ENCODE measurements around the gene OTULINL.
A peak's percentile ranks its signal among the peaks of the same experiment; 100 is the strongest.

The OTULINL gene

GRCh38 chr5:14580398-14581034, 1.1 kb upstream of the OTULINL start (continued):
- TF ChIP-seq ZNF626 (tag by site-specific recombination; IDR thresholded peaks at IDR 0.05) = no peak
- TF ChIP-seq EGR2 (tag by site-specific recombination; IDR thresholded peaks at IDR 0.05; ENCODE audit: low read depth) = no peak
- peak; percentile 93 for TF ChIP-seq WT1 (tag by site-specific recombination; IDR thresholded peaks at IDR 0.05)
- peak; percentile 41 for TF ChIP-seq ZNF623 (tag by site-specific recombination; IDR thresholded peaks at IDR 0.05)
- TF ChIP-seq ZNF335 (tag by site-specific recombination; conservative IDR thresholded peaks at IDR 0.05) = no peak
- TF ChIP-seq ZNF416 (tag by site-specific recombination; IDR thresholded peaks at IDR 0.05) = no peak
- TF ChIP-seq ZBTB21 (tag by site-specific recombination; IDR thresholded peaks at IDR 0.05) = no peak
- no peak for TF ChIP-seq ZFHX2 (tag by site-specific recombination; conservative IDR thresholded peaks at IDR 0.05)
- no peak for TF ChIP-seq ZNF169 (tag by site-specific recombination; IDR thresholded peaks at IDR 0.05)
- TF ChIP-seq, protein P1, sequence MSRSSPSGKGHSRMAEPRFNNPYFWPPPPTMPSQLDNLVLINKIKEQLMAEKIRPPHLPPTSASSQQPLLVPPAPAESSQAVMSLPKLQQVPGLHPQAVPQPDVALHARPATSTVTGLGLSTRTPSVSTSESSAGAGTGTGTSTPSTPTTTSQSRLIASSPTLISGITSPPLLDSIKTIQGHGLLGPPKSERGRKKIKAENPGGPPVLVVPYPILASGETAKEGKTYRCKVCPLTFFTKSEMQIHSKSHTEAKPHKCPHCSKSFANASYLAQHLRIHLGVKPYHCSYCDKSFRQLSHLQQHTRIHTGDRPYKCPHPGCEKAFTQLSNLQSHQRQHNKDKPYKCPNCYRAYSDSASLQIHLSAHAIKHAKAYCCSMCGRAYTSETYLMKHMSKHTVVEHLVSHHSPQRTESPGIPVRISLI (tag by site-specific recombination; IDR thresholded peaks at IDR 0.05) = peak; percentile 75
- no peak for TF ChIP-seq ZNF148 (tag by site-specific recombination; IDR thresholded peaks at IDR 0.05; ENCODE audit: borderline replicate concordance)
- no peak for TF ChIP-seq RBAK (tag by site-specific recombination; IDR thresholded peaks at IDR 0.05)
- TF ChIP-seq ZBTB7A (tag by site-specific recombination; IDR thresholded peaks at IDR 0.05; ENCODE audit: low read depth) = peak; percentile 85
- no peak for TF ChIP-seq ZNF530 (tag by site-specific recombination; IDR thresholded peaks at IDR 0.05; ENCODE audit: low read depth)
- TF ChIP-seq ZNF558 (tag by site-specific recombination; IDR thresholded peaks at IDR 0.05) = 0 out of 2 replicates have a peak, but pooled peaks have one; percentile 45
- TF ChIP-seq ZNF37A (tag by site-specific recombination; IDR thresholded peaks at IDR 0.05) = no peak
- TF ChIP-seq, protein P2, sequence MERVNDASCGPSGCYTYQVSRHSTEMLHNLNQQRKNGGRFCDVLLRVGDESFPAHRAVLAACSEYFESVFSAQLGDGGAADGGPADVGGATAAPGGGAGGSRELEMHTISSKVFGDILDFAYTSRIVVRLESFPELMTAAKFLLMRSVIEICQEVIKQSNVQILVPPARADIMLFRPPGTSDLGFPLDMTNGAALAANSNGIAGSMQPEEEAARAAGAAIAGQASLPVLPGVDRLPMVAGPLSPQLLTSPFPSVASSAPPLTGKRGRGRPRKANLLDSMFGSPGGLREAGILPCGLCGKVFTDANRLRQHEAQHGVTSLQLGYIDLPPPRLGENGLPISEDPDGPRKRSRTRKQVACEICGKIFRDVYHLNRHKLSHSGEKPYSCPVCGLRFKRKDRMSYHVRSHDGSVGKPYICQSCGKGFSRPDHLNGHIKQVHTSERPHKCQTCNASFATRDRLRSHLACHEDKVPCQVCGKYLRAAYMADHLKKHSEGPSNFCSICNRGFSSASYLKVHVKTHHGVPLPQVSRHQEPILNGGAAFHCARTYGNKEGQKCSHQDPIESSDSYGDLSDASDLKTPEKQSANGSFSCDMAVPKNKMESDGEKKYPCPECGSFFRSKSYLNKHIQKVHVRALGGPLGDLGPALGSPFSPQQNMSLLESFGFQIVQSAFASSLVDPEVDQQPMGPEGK (tag by site-specific recombination; IDR thresholded peaks at IDR 0.05) = no peak; the same call in none of the 2 replicates
- TF ChIP-seq HIC1 (tag by site-specific recombination; IDR thresholded peaks at IDR 0.05) = no peak
- TF ChIP-seq, protein P3, sequence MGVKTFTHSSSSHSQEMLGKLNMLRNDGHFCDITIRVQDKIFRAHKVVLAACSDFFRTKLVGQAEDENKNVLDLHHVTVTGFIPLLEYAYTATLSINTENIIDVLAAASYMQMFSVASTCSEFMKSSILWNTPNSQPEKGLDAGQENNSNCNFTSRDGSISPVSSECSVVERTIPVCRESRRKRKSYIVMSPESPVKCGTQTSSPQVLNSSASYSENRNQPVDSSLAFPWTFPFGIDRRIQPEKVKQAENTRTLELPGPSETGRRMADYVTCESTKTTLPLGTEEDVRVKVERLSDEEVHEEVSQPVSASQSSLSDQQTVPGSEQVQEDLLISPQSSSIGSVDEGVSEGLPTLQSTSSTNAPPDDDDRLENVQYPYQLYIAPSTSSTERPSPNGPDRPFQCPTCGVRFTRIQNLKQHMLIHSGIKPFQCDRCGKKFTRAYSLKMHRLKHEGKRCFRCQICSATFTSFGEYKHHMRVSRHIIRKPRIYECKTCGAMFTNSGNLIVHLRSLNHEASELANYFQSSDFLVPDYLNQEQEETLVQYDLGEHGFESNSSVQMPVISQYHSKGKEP (tag by site-specific recombination; IDR thresholded peaks at IDR 0.05) = peak; percentile 88
- no peak for TF ChIP-seq ZIC2 (tag by site-specific recombination; IDR thresholded peaks at IDR 0.05)
- TF ChIP-seq ZSCAN30 (tag by site-specific recombination; IDR thresholded peaks at IDR 0.05) = peak; percentile 62; the same call in 1 of the 2 replicates
- TF ChIP-seq, protein P4, sequence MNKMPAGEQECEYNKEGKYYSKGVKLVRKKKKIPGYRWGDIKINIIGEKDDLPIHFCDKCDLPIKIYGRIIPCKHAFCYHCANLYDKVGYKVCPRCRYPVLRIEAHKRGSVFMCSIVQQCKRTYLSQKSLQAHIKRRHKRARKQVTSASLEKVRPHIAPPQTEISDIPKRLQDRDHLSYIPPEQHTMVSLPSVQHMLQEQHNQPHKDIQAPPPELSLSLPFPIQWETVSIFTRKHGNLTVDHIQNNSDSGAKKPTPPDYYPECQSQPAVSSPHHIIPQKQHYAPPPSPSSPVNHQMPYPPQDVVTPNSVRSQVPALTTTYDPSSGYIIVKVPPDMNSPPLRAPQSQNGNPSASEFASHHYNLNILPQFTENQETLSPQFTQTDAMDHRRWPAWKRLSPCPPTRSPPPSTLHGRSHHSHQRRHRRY (tag by site-specific recombination; IDR thresholded peaks at IDR 0.05) = no peak
- TF ChIP-seq, protein P5, sequence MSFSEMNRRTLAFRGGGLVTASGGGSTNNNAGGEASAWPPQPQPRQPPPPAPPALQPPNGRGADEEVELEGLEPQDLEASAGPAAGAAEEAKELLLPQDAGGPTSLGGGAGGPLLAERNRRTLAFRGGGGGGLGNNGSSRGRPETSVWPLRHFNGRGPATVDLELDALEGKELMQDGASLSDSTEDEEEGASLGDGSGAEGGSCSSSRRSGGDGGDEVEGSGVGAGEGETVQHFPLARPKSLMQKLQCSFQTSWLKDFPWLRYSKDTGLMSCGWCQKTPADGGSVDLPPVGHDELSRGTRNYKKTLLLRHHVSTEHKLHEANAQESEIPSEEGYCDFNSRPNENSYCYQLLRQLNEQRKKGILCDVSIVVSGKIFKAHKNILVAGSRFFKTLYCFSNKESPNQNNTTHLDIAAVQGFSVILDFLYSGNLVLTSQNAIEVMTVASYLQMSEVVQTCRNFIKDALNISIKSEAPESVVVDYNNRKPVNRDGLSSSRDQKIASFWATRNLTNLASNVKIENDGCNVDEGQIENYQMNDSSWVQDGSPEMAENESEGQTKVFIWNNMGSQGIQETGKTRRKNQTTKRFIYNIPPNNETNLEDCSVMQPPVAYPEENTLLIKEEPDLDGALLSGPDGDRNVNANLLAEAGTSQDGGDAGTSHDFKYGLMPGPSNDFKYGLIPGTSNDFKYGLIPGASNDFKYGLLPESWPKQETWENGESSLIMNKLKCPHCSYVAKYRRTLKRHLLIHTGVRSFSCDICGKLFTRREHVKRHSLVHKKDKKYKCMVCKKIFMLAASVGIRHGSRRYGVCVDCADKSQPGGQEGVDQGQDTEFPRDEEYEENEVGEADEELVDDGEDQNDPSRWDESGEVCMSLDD (tag by site-specific recombination; IDR thresholded peaks at IDR 0.05) = peak; percentile 71
- no peak for TF ChIP-seq ZNF266 (tag by site-specific recombination; IDR thresholded peaks at IDR 0.05; ENCODE audit: low read depth)
- no peak for TF ChIP-seq ZNF701 (tag by site-specific recombination; IDR thresholded peaks at IDR 0.05)
